Measurements from ENCODE around the gene GHRHR.

GHRHR gene

GRCh38 chr7:30990673-30991170 is 27.0 kb downstream of the GHRHR start:
- DNase-seq (ENCODE audit: low read depth in 1 of 2, low spot score in 1 of 2): no peak
- H3K4me3 ChIP-seq (replicated peaks; ENCODE audit: insufficient read depth, low read length): no peak overlapping the region
- H3K27ac ChIP-seq (replicated peaks): no peak overlapping the region
- peaks cover 4% of the 10 kb centered on the region for H3K27me3 ChIP-seq (ENCODE audit: insufficient read depth, poor library complexity, severe bottlenecking)
- TF ChIP-seq REST (IDR thresholded peaks at IDR 0.05; ENCODE audit: insufficient replicate concordance, low read depth) (no peak), POLR2AphosphoS5 (IDR thresholded peaks at IDR 0.05; ENCODE audit: low read depth) (no peak), GABPA (IDR thresholded peaks at IDR 0.05; ENCODE audit: low read depth) (no peak), CTCF (IDR thresholded peaks at IDR 0.05; ENCODE audit: insufficient read depth, low read length) (no peak), SPI1 (IDR thresholded peaks at IDR 0.05; ENCODE audit: borderline replicate concordance, low read depth) (no peak)

- no peak for TF ChIP-seq POLR2AphosphoS5 (IDR thresholded peaks at IDR 0.05; ENCODE audit: low read depth)
- no peak for TF ChIP-seq CTCF (IDR thresholded peaks at IDR 0.05; ENCODE audit: insufficient read depth, low read length)
- TF ChIP-seq REST (IDR thresholded peaks at IDR 0.05; ENCODE audit: insufficient replicate concordance, low read depth): no peak
- TF ChIP-seq GABPA (IDR thresholded peaks at IDR 0.05; ENCODE audit: low read depth): no peak
- Histone ChIP-seq H3K27ac (replicated peaks) (no peak overlapping the region), H3K27me3 (ENCODE audit: insufficient read depth, poor library complexity, severe bottlenecking) (peaks cover 3% of the 10 kb centered on the region), H3K4me3 (replicated peaks; ENCODE audit: insufficient read depth, low read length) (no peak overlapping the region)
- DNase-seq (ENCODE audit: low read depth in 1 of 2, low spot score in 1 of 2): no peak
Observed at GRCh38 chr7:30992414-30992813, 28.7 kb downstream of the GHRHR start.

- no peak for DNase-seq (ENCODE audit: low read depth in 1 of 2, low spot score in 1 of 2)
- Histone ChIP-seq H3K4me3 (replicated peaks; ENCODE audit: insufficient read depth, low read length) (no peak overlapping the region), H3K27ac (replicated peaks) (no peak overlapping the region), H3K27me3 (ENCODE audit: insufficient read depth, poor library complexity, severe bottlenecking) (no peaks in the 10 kb centered on the region)
- TF ChIP-seq GABPA (IDR thresholded peaks at IDR 0.05; ENCODE audit: low read depth) (no peak), REST (IDR thresholded peaks at IDR 0.05; ENCODE audit: insufficient replicate concordance, low read depth) (no peak), SPI1 (IDR thresholded peaks at IDR 0.05; ENCODE audit: borderline replicate concordance, low read depth) (no peak), CTCF (IDR thresholded peaks at IDR 0.05; ENCODE audit: insufficient read depth, low read length) (no peak), POLR2AphosphoS5 (IDR thresholded peaks at IDR 0.05; ENCODE audit: low read depth) (no peak)
Observed at GRCh38 chr7:30994206-30995100, 30.7 kb downstream of the GHRHR start.
